ENCODE results near the gene GJD3. TPM values are rescaled to one million over a fixed set of nuclear protein-coding genes. Genes with fewer than 3 reads are reported as not detected.
A peak's percentile ranks its signal among the peaks of the same experiment; 100 is the strongest.
"Not testable (repeated sequence)": the region's sequence is repeated elsewhere in the genome, so short reads cannot be mapped to it uniquely, and the experiment has no call there.

Gene GJD3
- total and polyA plus RNA-seq, 9 of the 15 experiments (the other 6 are each of a cell fraction or from before 2014, with no cell fraction given): 0.17 to 0.38 TPM; not detected in 7

- WGBS (ENCODE audit: insufficient coverage, low coverage, missing lambda C conversion rate): 89% methylated on average over 3 of the region's 3 CpGs
- intact Hi-C loops (cut with micrococcal nuclease); H3K27me3 ChIP-seq (ENCODE audit: control insufficient read depth in 2 of 2, insufficient read depth in 2 of 2, low read length in 2 of 2); H3K4me2 ChIP-seq (ENCODE audit: insufficient read depth, low read length); CTCF ChIA-PET (ENCODE audit: low intra/inter-chr PET ratio); H4K20me1 ChIP-seq (replicated peaks; ENCODE audit: control insufficient read depth, insufficient read depth, low read length); H3K4me3 ChIP-seq; H3K4me1 ChIP-seq (replicated peaks in 1 of 2; ENCODE audit: control insufficient read depth in 2 of 2, insufficient read depth in 2 of 2, low read length in 2 of 2); H3K27ac ChIP-seq (ENCODE audit: extremely low read depth, low read depth, low read length); H3K9me1 ChIP-seq (ENCODE audit: control insufficient read depth, insufficient read depth, low read length); DNase-seq (ENCODE audit: extremely low read depth in 1 of 4, low spot score in 3 of 4); H3K79me2 ChIP-seq (ENCODE audit: control insufficient read depth, insufficient read depth, low read length); ATAC-seq; BruUV-seq (replicated peaks); in situ Hi-C loops (cut with MboI); H3K9me3 ChIP-seq (replicated peaks; ENCODE audit: control insufficient read depth, insufficient read depth, low read depth, low read length); H2AFZ ChIP-seq (ENCODE audit: low read depth, low read length); FAIRE-seq; H3K9ac ChIP-seq (ENCODE audit: insufficient read depth in 1 of 2, low read depth in 2 of 2, low read length in 2 of 2): not testable (repeated sequence)
- POLR2A ChIA-PET: interaction anchor here (1.1 to 2.4 kb wide), 3 partner anchors 14 to 31 kb away, joined by 3 to 9 read pairs (median 4); partner anchors contain the start of gene TOP2A
- TF ChIP-seq POLR2A (conservative IDR thresholded peaks at IDR 0.05): peak; percentile 28; the same call in 1 of the 2 replicates
- peaks cover 42% of the 10 kb centered on the region for H3K36me3 ChIP-seq (ENCODE audit: control insufficient read depth, insufficient read depth, low read length)
Measured at GRCh38 chr17:40386555-40386954, 22.0 kb upstream of the GJD3 start.

- H3K36me3 ChIP-seq (ENCODE audit: control insufficient read depth, insufficient read depth, low read length): peaks cover under 1% of the 10 kb centered on the region; the same call in 1 of the 3 replicates
- DNase-seq (ENCODE audit: extremely low read depth in 1 of 4, low spot score in 3 of 4) (no peak), FAIRE-seq (no peak), ATAC-seq (no peak)
- no peaks in the 10 kb centered on the region for H3K79me2 ChIP-seq (ENCODE audit: control insufficient read depth, insufficient read depth, low read length)
- POLR2A ChIA-PET: interaction anchor here (0.6 to 2.5 kb wide), 3 partner anchors 8 to 36 kb away, joined by 3 to 13 read pairs (median 7); partner anchors contain the start of gene TOP2A
- no peak overlapping the region for H3K4me3 ChIP-seq
- H3K9ac ChIP-seq (ENCODE audit: insufficient read depth in 1 of 2, low read depth in 2 of 2, low read length in 2 of 2): no peak overlapping the region
- H4K20me1 ChIP-seq (replicated peaks; ENCODE audit: control insufficient read depth, insufficient read depth, low read length): no peaks in the 10 kb centered on the region
- no peak overlapping the region for H3K4me2 ChIP-seq (ENCODE audit: insufficient read depth, low read length)
- H3K4me1 ChIP-seq (replicated peaks in 1 of 2; ENCODE audit: control insufficient read depth in 2 of 2, insufficient read depth in 2 of 2, low read length in 2 of 2): peaks cover 7 to 8% of the 10 kb centered on the region in 2 experiments; a peak in 3 of 5 replicates
- BruUV-seq (replicated peaks): no TSS peak
- H3K9me3 ChIP-seq (replicated peaks; ENCODE audit: control insufficient read depth, insufficient read depth, low read depth, low read length): no peaks in the 10 kb centered on the region
- in situ Hi-C loops (cut with MboI): no loop called here
- H3K27ac ChIP-seq (ENCODE audit: extremely low read depth, low read depth, low read length): no peak overlapping the region
- H2AFZ ChIP-seq (ENCODE audit: low read depth, low read length): no peak overlapping the region
- H3K9me1 ChIP-seq (ENCODE audit: control insufficient read depth, insufficient read depth, low read length): no peaks in the 10 kb centered on the region
- no peaks in the 10 kb centered on the region for H3K27me3 ChIP-seq (ENCODE audit: control insufficient read depth in 2 of 2, insufficient read depth in 2 of 2, low read length in 2 of 2)
- CTCF ChIA-PET (ENCODE audit: low intra/inter-chr PET ratio): no interaction called here
- intact Hi-C loops (cut with micrococcal nuclease): no loop called here
- 39% methylated on average over 4 of the region's 4 CpGs for WGBS (ENCODE audit: insufficient coverage, low coverage, missing lambda C conversion rate)
- TF ChIP-seq SNIP1 (IDR thresholded peaks at IDR 0.05; ENCODE audit: low read depth) (no peak), SMC3 (conservative IDR thresholded peaks at IDR 0.05; ENCODE audit: insufficient read depth, low read depth, low read length) (no peak), SRSF1 (IDR thresholded peaks at IDR 0.05; ENCODE audit: low read depth, low read length) (no peak), PURB (CRISPR knock-in tag; IDR thresholded peaks at IDR 0.05; ENCODE audit: low read depth) (no peak), ETS2 (tag; IDR thresholded peaks at IDR 0.05; ENCODE audit: borderline replicate concordance, poor library complexity, severe bottlenecking) (no peak), ZBTB40 (IDR thresholded peaks at IDR 0.05) (no peak), ZBTB40 (CRISPR knock-in tag; IDR thresholded peaks at IDR 0.05) (no peak)
Measured at GRCh38 chr17:40382251-40382650, 17.7 kb upstream of the GJD3 start.

Measured in K562 (cell line).